Activated naive CD8-positive, alpha-beta T cell treated with anti-CD3 and anti-CD28 coated beads, Interleukin-2, amount 10 ng/mL, durations not matched to agents 7 days and 5 days (primary cell): ENCODE measurements around the gene UNC13D. TPM values are rescaled to one million over a fixed set of nuclear protein-coding genes. Genes with fewer than 3 reads are reported as not detected.

Source experiments
- ATAC-seq: fragments of 150-1000 bp; cut with Tn5 transposase; one replicate; pipeline ENCODE4 v1.10.0; 2021; ENCODE audit warnings: low read depth, moderate library complexity
- POLR2A ChIA-PET: fragments of 350-600 bp; sonication (Branson Sonifier 250); formaldehyde crosslinking; loops from one replicate; lab custom pipeline; 2021; ENCODE audit warnings: antibody characterized with exemption; lab: Charles Lee
- DNase-seq: peaks from one replicate; pipeline ENCODE4 v3.0.0; 2021
- H3K27ac Mint-ChIP-seq: one replicate; pipeline ENCODE4 v1.8.0; 2022; ENCODE audit warnings: mild to moderate bottlenecking, mixed read lengths
- H3K27me3 Mint-ChIP-seq: one replicate; pipeline ENCODE4 v1.8.0; 2022; ENCODE audit warnings: mild to moderate bottlenecking, moderate library complexity, mixed read lengths
- H3K36me3 Mint-ChIP-seq: one replicate; pipeline ENCODE4 v1.8.0; 2021; ENCODE audit warnings: mild to moderate bottlenecking, mixed read lengths
- H3K4me1 Mint-ChIP-seq: one replicate; pipeline ENCODE4 v1.8.0; 2021; ENCODE audit warnings: mixed read lengths
- H3K4me3 Mint-ChIP-seq: one replicate; pipeline ENCODE4 v1.8.0; 2022; ENCODE audit warnings: mild to moderate bottlenecking, moderate library complexity, mixed read lengths
- H3K9me3 Mint-ChIP-seq: one replicate; pipeline ENCODE4 v1.8.0; 2021; ENCODE audit warnings: mixed read lengths
- total RNA-seq, 2 experiments: library from RNA; stranded (reverse); gene quantifications; one replicate each; pipeline ENCODE4 v1.2.3, GENCODE V29; 2021

Gene UNC13D
- total RNA-seq, 2 experiments from 2014 or later, result 221 to 222 TPM

DNA sequence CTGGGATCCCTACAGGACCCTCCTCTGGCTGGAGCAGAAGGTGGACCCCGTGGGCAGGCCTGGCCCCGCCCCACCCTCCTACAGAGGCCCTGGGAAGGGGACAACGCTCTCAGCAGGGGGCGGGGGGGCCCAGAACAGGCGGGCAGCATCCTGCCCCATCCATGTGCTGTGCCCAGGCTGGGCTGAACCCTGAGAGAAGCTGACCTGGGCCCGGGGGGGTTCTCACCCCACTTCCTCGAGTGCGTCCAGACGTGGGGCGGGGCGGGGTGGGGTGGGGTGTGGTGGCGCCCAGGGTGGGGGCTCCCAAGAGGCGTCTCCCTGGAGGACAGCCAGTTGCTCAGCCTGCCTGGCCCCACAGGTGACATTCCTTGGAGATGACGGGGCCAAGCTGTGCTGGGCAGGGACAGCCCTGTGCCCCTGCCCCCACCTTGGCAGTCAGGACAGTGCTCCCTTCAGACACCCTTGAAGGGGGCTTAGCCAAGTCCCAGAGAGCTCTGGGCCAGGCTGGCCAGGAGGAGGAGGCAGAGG lies 390 bp upstream of the UNC13D start:
- peak overlapping the region; percentile 91 for H3K4me3 Mint-ChIP-seq
- H3K27me3 Mint-ChIP-seq, result no peaks in the 10 kb centered on the region
- ATAC-seq, result peak; percentile 17
- POLR2A ChIA-PET, result interaction anchor here (0.7 to 8.7 kb wide), 15 partner anchors 10 to 425 kb away, joined by 3 to 126 read pairs (median 11); partner anchors contain the start of genes MRPL38, TRIM47, TRIM65 and UNK
- DNase-seq, result no peak
- peaks cover 11% of the 10 kb centered on the region for H3K36me3 Mint-ChIP-seq
- peaks cover 12% of the 10 kb centered on the region for H3K4me1 Mint-ChIP-seq
- no peaks in the 10 kb centered on the region for H3K9me3 Mint-ChIP-seq
- H3K27ac Mint-ChIP-seq, result peak overlapping the region; percentile 99

DNA sequence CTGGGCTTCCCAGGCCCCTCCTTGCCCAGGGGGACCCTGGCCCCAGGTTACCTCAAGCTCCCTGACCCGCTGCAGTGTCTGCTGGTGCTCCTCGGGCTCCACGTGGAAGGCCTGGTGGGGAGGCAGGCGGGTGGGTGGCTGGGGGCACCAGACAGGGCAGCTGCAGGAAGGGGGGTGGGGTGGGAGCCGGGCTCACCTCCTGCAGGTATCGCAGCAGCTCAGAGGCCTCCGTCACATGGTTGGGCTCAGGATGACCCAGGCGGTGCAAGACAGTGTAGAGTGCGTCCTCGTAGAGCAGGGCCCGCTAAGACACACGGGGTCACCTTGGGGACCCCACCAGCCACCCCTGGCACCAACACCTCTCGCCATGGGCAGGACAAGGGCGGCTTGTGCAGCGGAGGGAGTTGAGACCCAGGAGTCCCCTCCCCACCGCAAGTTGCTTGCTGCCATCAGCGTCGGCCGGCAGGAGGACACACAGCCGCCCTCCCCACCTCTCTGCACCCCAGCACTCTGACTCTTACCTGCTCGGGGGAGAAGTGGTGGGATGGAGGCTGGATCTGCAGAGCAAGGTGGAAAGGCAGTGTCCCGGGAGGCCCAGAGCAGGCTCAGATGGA lies 1.1 kb downstream of the UNC13D start:
- peak overlapping the region; percentile 99 for H3K27ac Mint-ChIP-seq
- H3K9me3 Mint-ChIP-seq, result no peaks in the 10 kb centered on the region
- POLR2A ChIA-PET, result interaction anchor here (0.6 to 8.7 kb wide), 16 partner anchors 9 to 427 kb away, joined by 3 to 126 read pairs (median 10); partner anchors contain the start of genes TRIM47, TRIM65, UNK and WBP2
- H3K36me3 Mint-ChIP-seq, result peaks cover 8% of the 10 kb centered on the region
- DNase-seq (peak; percentile 31), ATAC-seq (peak; percentile 26)
- no peaks in the 10 kb centered on the region for H3K27me3 Mint-ChIP-seq
- H3K4me1 Mint-ChIP-seq, result peaks cover 10% of the 10 kb centered on the region
- peak overlapping the region; percentile 91 for H3K4me3 Mint-ChIP-seq

DNA sequence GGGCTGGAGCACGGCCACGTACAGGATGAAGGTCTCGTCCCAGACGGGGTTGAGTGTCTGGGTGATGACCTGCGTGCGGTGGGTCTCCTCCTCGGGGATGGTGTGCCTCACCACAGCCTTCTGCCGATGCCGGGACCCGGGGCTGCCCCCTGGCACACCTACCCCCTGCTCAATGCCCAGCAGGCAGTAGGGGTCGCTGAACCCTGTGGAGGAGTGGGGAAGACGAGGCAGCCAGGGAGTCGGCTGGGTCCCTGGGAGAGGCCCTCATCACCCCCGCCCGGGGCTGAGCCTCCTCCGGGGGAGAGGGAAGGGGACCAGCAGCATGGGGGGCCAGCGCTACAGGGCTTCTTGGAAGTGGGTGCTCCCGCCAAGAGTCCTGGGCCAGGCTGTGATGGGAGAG lies 1.8 kb downstream of the UNC13D start:
- ATAC-seq (no peak), DNase-seq (peak; percentile 30)
- Mint-ChIP-seq H3K27ac (peak overlapping the region; percentile 99), H3K4me1 (peaks cover 13% of the 10 kb centered on the region), H3K27me3 (no peaks in the 10 kb centered on the region), H3K9me3 (no peaks in the 10 kb centered on the region), H3K36me3 (peaks cover 5% of the 10 kb centered on the region), H3K4me3 (peak overlapping the region; percentile 91)
- POLR2A ChIA-PET, result interaction anchor here (0.6 to 8.7 kb wide), 6 partner anchors 8 to 66 kb away, joined by 3 to 126 read pairs (median 57); partner anchors contain the start of gene WBP2

DNA sequence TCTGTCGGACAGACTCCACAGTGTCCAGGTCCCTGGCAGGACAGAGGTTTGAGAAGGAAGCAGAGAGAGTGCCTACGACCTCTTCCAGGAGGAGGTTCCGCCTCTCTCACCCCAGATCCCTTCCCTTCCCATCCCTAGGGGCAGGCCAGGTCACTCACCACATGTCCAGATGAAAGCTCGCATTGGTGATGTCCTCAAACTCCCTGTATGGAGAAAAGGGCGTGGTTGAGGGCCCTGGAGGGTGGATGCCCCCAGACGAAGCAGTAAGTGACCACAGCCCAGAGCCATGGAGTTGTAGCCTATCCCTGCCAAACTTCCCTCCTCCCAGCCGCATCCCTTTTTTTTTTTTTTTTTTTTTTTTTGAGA lies 3.4 kb downstream of the UNC13D start:
- no peak for ATAC-seq
- H3K27ac Mint-ChIP-seq, result no peak overlapping the region
- peaks cover 12% of the 10 kb centered on the region for H3K4me1 Mint-ChIP-seq
- POLR2A ChIA-PET, result interaction anchor here (0.6 to 1.3 kb wide), 7 partner anchors 7 to 63 kb away, joined by 3 to 7 read pairs (median 3); partner anchors contain the start of gene TRIM65
- H3K36me3 Mint-ChIP-seq, result peaks cover 7% of the 10 kb centered on the region
- no peak overlapping the region for H3K4me3 Mint-ChIP-seq
- no peaks in the 10 kb centered on the region for H3K9me3 Mint-ChIP-seq
- DNase-seq, result no peak
- H3K27me3 Mint-ChIP-seq, result no peaks in the 10 kb centered on the region

DNA sequence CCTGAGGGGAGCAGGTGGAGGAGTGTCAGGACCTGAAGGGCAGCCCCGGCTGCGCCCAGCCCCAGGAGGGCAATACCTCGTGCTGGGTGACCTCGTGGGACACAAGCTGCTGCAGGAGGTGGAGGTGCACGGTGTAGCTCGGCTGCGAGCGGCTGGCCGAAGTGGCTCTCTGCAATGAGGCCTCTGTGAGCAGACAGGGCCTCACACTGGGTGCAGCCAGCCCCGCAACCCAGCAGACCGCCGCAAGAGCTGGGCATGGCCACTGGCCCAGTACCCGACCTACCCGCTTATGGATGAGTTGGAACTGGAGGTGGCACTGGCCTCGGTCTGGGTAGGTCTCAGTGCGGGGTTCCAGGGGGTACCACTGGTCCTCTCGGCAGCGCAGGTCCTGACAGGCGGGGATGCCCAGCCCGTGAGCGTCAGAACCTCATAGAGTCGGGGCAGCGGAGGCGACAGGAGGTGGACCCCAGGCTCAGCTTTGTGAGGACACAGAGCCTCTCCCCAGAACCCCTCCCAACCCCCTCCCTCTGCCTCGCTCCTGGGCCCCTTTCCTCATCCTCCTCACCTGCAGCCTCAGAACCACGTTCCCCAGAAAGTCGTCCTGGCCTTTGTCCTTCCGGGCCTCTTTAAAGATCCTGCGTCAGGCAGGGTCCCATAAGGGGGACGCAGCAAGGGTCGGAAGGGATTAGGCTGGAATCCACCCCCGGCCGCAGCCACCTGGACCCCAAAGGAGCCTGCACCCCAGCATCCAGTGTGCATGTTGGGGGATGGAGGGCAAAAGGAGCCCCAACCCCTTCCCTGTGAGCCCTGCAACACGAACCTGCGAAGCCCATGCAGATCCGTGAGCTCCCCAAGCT lies 4.0 kb downstream of the UNC13D start:
- no peak overlapping the region for H3K27ac Mint-ChIP-seq
- no peaks in the 10 kb centered on the region for H3K9me3 Mint-ChIP-seq
- no peak for ATAC-seq
- no peak overlapping the region for H3K4me3 Mint-ChIP-seq
- peaks cover 7% of the 10 kb centered on the region for H3K36me3 Mint-ChIP-seq
- DNase-seq, result no peak
- peaks cover 9% of the 10 kb centered on the region for H3K4me1 Mint-ChIP-seq
- POLR2A ChIA-PET, result interaction anchor here (0.6 to 0.7 kb wide), 2 partner anchors 17 to 60 kb away, joined by 3 to 5 read pairs; no protein-coding TSS in a partner anchor
- no peaks in the 10 kb centered on the region for H3K27me3 Mint-ChIP-seq

DNA sequence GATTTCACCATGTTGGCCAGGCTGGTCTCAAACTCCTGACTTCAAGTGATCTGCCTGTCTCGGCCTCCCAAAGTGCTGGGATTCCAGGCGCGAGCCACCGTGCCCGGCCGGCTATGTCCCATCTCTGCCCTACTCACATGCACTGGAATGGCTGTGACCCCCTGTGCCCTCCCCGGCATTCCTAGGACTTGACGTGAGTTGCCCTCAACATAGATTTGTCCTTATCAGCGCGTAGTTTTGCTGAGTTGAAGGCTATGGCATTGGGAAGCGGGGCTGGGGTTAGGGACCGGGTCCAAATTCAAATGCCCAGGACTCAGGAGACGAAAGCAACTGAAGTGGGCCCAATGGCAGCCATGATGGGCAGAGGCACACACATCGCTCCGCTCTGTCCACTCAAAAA lies 5.8 kb downstream of the UNC13D start:
- Mint-ChIP-seq H3K4me1 (peaks cover 24% of the 10 kb centered on the region), H3K27me3 (no peaks in the 10 kb centered on the region), H3K4me3 (no peak overlapping the region), H3K9me3 (no peaks in the 10 kb centered on the region), H3K36me3 (peaks cover 12% of the 10 kb centered on the region), H3K27ac (no peak overlapping the region)
- ATAC-seq, result no peak
- no peak for DNase-seq
- POLR2A ChIA-PET, result interaction anchor here (2.8 kb wide), 1 partner anchor 37 kb away, joined by 11 read pairs; no protein-coding TSS in a partner anchor

DNA sequence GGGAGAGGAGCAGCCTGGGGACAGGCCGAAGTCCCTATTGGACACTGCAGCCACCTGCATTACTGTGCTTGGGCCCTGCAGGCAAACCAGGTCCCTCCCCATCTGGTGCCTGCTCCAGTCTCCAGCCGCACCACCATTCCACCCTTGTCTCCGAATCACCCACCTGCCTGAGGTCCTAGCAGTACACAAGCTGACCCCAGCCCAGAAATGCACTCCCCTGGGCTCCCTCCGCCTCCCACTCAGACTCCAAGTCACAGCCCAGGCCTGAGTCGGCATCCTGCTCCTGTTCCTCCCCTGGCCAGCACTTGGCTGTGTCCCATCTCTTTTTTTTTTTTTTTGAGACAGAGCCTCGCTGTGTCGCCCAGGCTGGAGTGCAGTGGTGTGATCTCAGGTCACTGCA lies 6.3 kb downstream of the UNC13D start:
- Mint-ChIP-seq H3K36me3 (peaks cover 9% of the 10 kb centered on the region), H3K4me1 (peaks cover 29% of the 10 kb centered on the region)
- POLR2A ChIA-PET, result interaction anchor here (0.5 to 2.8 kb wide), 3 partner anchors 38 to 42 kb away, joined by 3 to 11 read pairs (median 6); no protein-coding TSS in a partner anchor

DNA sequence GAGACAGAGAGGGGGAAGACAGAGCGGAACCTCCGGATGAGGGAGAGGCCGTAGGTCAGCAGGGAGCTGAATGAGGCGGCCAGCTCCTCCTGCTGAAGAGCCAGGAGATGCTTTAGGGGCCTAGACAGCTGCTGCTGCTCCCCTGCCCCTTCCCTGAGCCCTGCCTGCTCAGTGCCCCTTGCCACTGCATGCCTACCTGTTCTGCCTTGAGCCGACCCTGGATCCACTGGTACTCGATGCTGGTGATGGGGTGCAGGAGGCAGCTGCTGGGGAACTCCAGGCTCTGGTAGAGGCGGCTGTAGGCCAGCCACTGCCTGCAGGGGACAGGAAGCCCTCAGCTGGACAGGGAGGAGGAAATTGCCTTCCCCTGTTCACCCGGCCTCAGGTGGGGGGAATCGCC lies 7.6 kb downstream of the UNC13D start:
- Mint-ChIP-seq H3K36me3 (peaks cover 7% of the 10 kb centered on the region), H3K4me3 (no peak overlapping the region), H3K27ac (no peak overlapping the region), H3K4me1 (peaks cover 32% of the 10 kb centered on the region), H3K27me3 (no peaks in the 10 kb centered on the region), H3K9me3 (no peaks in the 10 kb centered on the region)
- POLR2A ChIA-PET, result interaction anchor here (1.0 to 5.6 kb wide), 4 partner anchors 8 to 39 kb away, joined by 3 to 75 read pairs (median 8); partner anchors contain the start of gene UNC13D
- no peak for DNase-seq
- no peak for ATAC-seq

More for the DNA sequence above, 6.3 kb downstream of the UNC13D start:
- Mint-ChIP-seq H3K27me3 (no peaks in the 10 kb centered on the region), H3K4me3 (no peak overlapping the region), H3K27ac (no peak overlapping the region), H3K9me3 (no peaks in the 10 kb centered on the region)
- no peak for DNase-seq
- ATAC-seq, result no peak

DNA sequence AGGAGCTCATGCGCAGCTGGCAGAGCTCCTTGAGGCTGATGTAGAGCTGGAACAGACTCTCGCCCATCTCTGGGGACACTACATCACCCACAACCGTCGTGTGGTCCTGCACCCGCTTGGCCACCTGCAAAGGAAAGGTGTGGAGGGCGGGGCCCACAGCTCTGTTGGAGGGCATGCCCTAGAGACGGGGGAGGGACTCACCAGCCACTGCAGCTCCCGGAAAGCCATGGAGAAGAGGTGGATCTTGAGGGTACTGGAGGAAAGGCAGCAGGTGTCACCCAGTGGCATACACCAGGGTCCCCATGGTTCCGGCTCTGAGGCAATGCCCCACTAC lies 8.6 kb downstream of the UNC13D start:
- H3K9me3 Mint-ChIP-seq, result no peaks in the 10 kb centered on the region
- no peak for ATAC-seq
- H3K27me3 Mint-ChIP-seq, result no peaks in the 10 kb centered on the region
- H3K4me1 Mint-ChIP-seq, result peaks cover 32% of the 10 kb centered on the region
- peaks cover 8% of the 10 kb centered on the region for H3K36me3 Mint-ChIP-seq
- POLR2A ChIA-PET, result interaction anchor here (0.6 to 5.6 kb wide), 4 partner anchors 9 to 58 kb away, joined by 3 to 75 read pairs (median 30); partner anchors contain the start of gene UNC13D
- H3K27ac Mint-ChIP-seq, result no peak overlapping the region
- no peak for DNase-seq
- H3K4me3 Mint-ChIP-seq, result no peak overlapping the region

DNA sequence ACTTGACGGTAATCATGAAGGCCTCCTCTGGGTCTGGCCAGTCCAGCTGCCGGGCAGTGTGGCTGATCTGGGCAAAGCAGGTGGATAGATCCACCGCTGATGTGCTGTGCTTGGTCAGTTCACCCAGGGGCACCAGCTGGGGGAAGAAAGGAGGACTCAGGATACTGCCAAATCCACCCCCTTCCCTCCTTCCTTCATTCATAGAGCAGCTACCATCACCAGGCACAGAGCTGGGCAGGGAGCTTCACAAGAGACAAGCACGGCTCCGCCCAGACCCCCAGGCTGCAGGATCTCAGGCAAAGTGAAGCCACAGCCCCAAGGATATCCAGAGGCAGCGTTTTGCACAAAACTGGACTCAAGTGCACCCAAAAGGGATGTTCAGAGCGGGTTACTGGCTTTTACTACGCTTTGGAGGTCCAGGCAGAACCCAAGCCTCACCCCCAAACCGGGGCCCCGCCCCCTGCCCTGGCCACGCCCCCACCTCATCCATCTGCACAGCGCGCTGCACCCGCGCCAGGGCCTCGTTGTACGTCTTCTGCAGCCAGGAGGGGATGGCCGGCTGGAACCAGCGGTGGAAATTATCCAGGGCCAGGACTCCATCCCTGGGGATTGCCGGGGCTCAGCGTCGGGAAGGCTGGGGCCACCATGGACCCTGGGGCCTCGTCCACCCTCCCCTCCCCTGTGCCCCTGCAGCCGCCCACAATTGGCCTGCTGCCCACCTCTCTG lies 9.1 kb downstream of the UNC13D start:
- Mint-ChIP-seq H3K4me3 (peak overlapping the region; percentile 3), H3K27ac (peak overlapping the region; percentile 92), H3K36me3 (peaks cover 10% of the 10 kb centered on the region), H3K9me3 (no peaks in the 10 kb centered on the region), H3K4me1 (peaks cover 34% of the 10 kb centered on the region), H3K27me3 (no peaks in the 10 kb centered on the region)
- POLR2A ChIA-PET, result interaction anchor here (1.3 to 5.6 kb wide), 4 partner anchors 9 to 57 kb away, joined by 3 to 75 read pairs (median 31); partner anchors contain the start of gene UNC13D
- no peak for DNase-seq
- no peak for ATAC-seq

DNA sequence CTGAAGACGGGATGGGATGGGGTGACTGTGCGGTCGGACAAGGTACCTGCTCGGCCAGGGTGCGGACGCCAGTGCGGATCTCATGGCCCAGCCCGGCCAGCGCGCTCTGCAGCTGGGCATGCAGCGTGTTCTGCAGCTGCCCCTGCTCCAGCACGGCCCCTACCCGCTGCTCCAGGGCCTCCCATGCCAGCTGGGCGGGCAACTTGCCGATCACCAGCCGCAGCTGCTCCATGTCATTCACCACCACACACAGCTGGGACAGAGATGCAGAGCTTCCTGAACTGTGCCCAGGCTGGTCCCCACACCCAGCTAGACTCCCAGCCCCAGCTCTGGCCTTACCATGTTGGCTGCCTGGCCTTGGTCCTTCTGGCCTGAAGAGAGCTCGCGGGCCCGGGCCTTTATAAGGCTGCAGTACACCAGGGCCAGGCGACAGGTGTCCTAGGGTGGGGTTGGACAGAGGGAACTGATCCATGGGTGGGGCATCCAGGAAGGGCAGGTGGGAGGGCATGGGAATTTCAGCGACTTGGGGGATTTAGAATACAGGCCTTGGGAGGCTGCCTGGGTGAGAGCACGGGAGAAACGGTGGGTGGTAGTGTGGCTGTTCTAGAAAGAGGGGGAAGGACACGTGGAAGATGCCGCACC lies 9.8 kb downstream of the UNC13D start:
- H3K4me3 Mint-ChIP-seq, result peak overlapping the region; percentile 79
- peaks cover 13% of the 10 kb centered on the region for H3K36me3 Mint-ChIP-seq

More for the DNA sequence above, 9.8 kb downstream of the UNC13D start:
- Mint-ChIP-seq H3K9me3 (no peaks in the 10 kb centered on the region), H3K27me3 (no peaks in the 10 kb centered on the region), H3K4me1 (peaks cover 32% of the 10 kb centered on the region), H3K27ac (peak overlapping the region; percentile 92)
- ATAC-seq (no peak), DNase-seq (no peak)
- POLR2A ChIA-PET, result interaction anchor here (1.2 to 5.6 kb wide), 6 partner anchors 10 to 67 kb away, joined by 3 to 75 read pairs (median 13); partner anchors contain the start of gene UNC13D
